Endothelial cell of umbilical vein (primary cell): Measurements from ENCODE around the gene MGLL. TPM values are rescaled to one million over a fixed set of nuclear protein-coding genes. Genes with fewer than 3 reads are reported as not detected.

Experiments used
- BruUV-seq: library from RNA; stranded (reverse); fragments of 400-500 nt; replicated peaks from 2 replicates; lab custom pipeline; 2021; lab: Mats Ljungman, UMichigan
- CTCF ChIA-PET: fragments of 300-600, 350-600 bp; sonication (Branson Sonifier 250); formaldehyde crosslinking; loops from one replicate; lab custom pipeline; 2021; ENCODE audit warnings: antibody characterized with exemption, inconsistent platforms; lab: Charles Lee
- POLR2A ChIA-PET: fragments of 300-600, 350-600 bp; sonication (Branson Sonifier 250); formaldehyde crosslinking; loops from one replicate; lab custom pipeline; 2021; ENCODE audit warnings: antibody characterized with exemption, inconsistent platforms; lab: Charles Lee
- DNase-seq: peaks from one replicate; pipeline ENCODE4 v3.0.0-alpha.2; 2011; ENCODE audit warnings: low read depth, low spot score
- FAIRE-seq: peaks from 2 replicates; lab custom pipeline; 2011; peaks lifted over from hg19 to GRCh38; lab: Jason Lieb, UNC
- H2AFZ ChIP-seq: 2 replicates; pipeline ENCODE4 v1.6.0; 2012; ENCODE audit warnings: low read depth, low read length, control low read depth, inconsistent platforms
- H3K27ac ChIP-seq: 2 replicates; pipeline ENCODE4 v1.5.1; 2011; ENCODE audit warnings: low read depth, mild to moderate bottlenecking, control low read depth, low read length, moderate library complexity; ENCODE audit not compliant: insufficient read depth
- H3K27me3 ChIP-seq, 2 experiments: 2 replicates each; pipeline versions ENCODE4 v1.6.0 to v1.6.1; 2011; ENCODE audit warnings: low read length in 2 of 2, mixed read lengths in 1 of 2; ENCODE audit not compliant: control insufficient read depth in 2 of 2, insufficient read depth in 2 of 2
- H3K36me3 ChIP-seq, 2 experiments: 2 replicates in 1 of 2; 3 replicates in 1 of 2; pipeline ENCODE4 v1.5.1; 2011; ENCODE audit warnings: low read length in 2 of 2, mild to moderate bottlenecking in 1 of 2, moderate library complexity in 1 of 2; ENCODE audit not compliant: control insufficient read depth in 2 of 2, insufficient read depth in 2 of 2; ENCODE audit errors: extremely low read depth in 1 of 2
- H3K4me1 ChIP-seq: 3 replicates; pipeline ENCODE4 v1.5.1; 2011; ENCODE audit warnings: mild to moderate bottlenecking, low read length; ENCODE audit not compliant: control insufficient read depth, insufficient read depth; ENCODE audit errors: extremely low read depth
- H3K4me2 ChIP-seq: 2 replicates; pipeline ENCODE4 v1.6.1; 2011; ENCODE audit warnings: low read length, control low read depth, mixed read lengths; ENCODE audit not compliant: insufficient read depth
- H3K4me3 ChIP-seq, 3 experiments: fragments of 200-600 bp in 1 of 3; sonication (generic), shearing (Covaris generic) in 1 of 3; replicated peaks in 1 of 3; 2 replicates each; pipeline ENCODE4 v1.5.1; 2011 to 2016; ENCODE audit warnings: control low read depth in 3 of 3, low read length in 3 of 3, mild to moderate bottlenecking in 2 of 3, inconsistent platforms in 1 of 3, low read depth in 1 of 3, moderate library complexity in 1 of 3; ENCODE audit not compliant: insufficient read depth in 1 of 3
- H3K79me2 ChIP-seq: 2 replicates; pipeline ENCODE4 v1.6.0; 2012; ENCODE audit warnings: low read length, inconsistent platforms; ENCODE audit not compliant: control insufficient read depth, insufficient read depth
- H3K9ac ChIP-seq: replicated peaks from 2 replicates; pipeline ENCODE3; 2011; ENCODE audit warnings: low read length, control low read depth; ENCODE audit not compliant: insufficient read depth; ENCODE audit errors: extremely low read depth
- H3K9me1 ChIP-seq: replicated peaks from 3 replicates; pipeline ENCODE4 v1.6.0; 2011; ENCODE audit warnings: mild to moderate bottlenecking, low read length; ENCODE audit not compliant: control insufficient read depth, insufficient read depth; ENCODE audit errors: extremely low read depth
- H3K9me3 ChIP-seq: replicated peaks from 2 replicates; pipeline ENCODE4 v1.5.1; 2012; ENCODE audit warnings: low read length, inconsistent platforms; ENCODE audit not compliant: control insufficient read depth, insufficient read depth
- H4K20me1 ChIP-seq: replicated peaks from 2 replicates; pipeline ENCODE3; 2011; ENCODE audit warnings: mild to moderate bottlenecking, low read length; ENCODE audit not compliant: control insufficient read depth, insufficient read depth; ENCODE audit errors: extremely low read depth
- CTCF ChIP-seq, 2 donors: IDR thresholded peaks; 1 replicate in 1 of 2; 2 replicates in 1 of 2; pipeline ENCODE4 v1.5.1; 2011; ENCODE audit warnings: low read length in 2 of 2, mild to moderate bottlenecking in 2 of 2, moderate library complexity in 2 of 2, control low read depth in 1 of 2, inconsistent platforms in 1 of 2, low read depth in 1 of 2; ENCODE audit not compliant: insufficient read depth in 1 of 2; ENCODE audit errors: extremely low read depth in 1 of 2
- EZH2 ChIP-seq: IDR thresholded peaks from 2 replicates; pipeline ENCODE4 v1.6.1; 2012; ENCODE audit warnings: borderline replicate concordance, low read depth, mild to moderate bottlenecking, moderate library complexity, low read length, inconsistent platforms; ENCODE audit not compliant: severe bottlenecking
- FOS ChIP-seq: IDR thresholded peaks from 2 replicates; pipeline ENCODE4 v1.6.1; 2011; ENCODE audit warnings: mild to moderate bottlenecking, low read length, moderate library complexity, borderline replicate concordance; ENCODE audit not compliant: insufficient read depth
- GATA2 ChIP-seq: IDR thresholded peaks from 2 replicates; pipeline ENCODE4 v1.7.0; 2011; ENCODE audit warnings: low read depth, mild to moderate bottlenecking, moderate library complexity, mixed read lengths, low read length; ENCODE audit not compliant: insufficient read length, insufficient read depth
- JUN ChIP-seq: IDR thresholded peaks from 2 replicates; pipeline ENCODE4 v1.6.1; 2011; ENCODE audit warnings: borderline replicate concordance, low read depth; ENCODE audit not compliant: insufficient read length, insufficient read depth
- MAX ChIP-seq: IDR thresholded peaks from 2 replicates; pipeline ENCODE4 v1.6.1; 2011; ENCODE audit not compliant: insufficient read depth, insufficient read length
- MYC ChIP-seq: IDR thresholded peaks from one replicate; pipeline ENCODE4 v1.6.1; 2011; ENCODE audit warnings: mild to moderate bottlenecking, low read depth, low read length
- POLR2A ChIP-seq: IDR thresholded peaks from 2 replicates; pipeline ENCODE4 v1.6.1; 2012; ENCODE audit warnings: low read depth, mild to moderate bottlenecking, control low read depth, low read length
- POLR2AphosphoS5 ChIP-seq: IDR thresholded peaks from 2 replicates; pipeline ENCODE4 v1.6.1; 2012; ENCODE audit warnings: low read depth, mild to moderate bottlenecking, control low read depth, low read length, moderate library complexity; ENCODE audit not compliant: insufficient read depth
- dilution Hi-C: fragments of 300-500 bp; cut with MboI; formaldehyde crosslinking; loops from one replicate; pipeline ENCODE4 v1.15.0; 2019; ENCODE audit warnings: low sequenced_read_pairs; ENCODE audit not compliant: extremely low pct_ligation_motif_present
- intact Hi-C: fragments of 100-400 bp; cut with micrococcal nuclease; formaldehyde crosslinking; loops from one replicate; pipeline ENCODE4 v1.10.0; 2022
- polyA plus RNA-seq, 4 experiments: library from polyadenylated mRNA; depleted of rRNA in 3 of 4; stranded (reverse) in 3 of 4; unstranded in 1 of 4; fragments of >200 nt; gene quantifications; 2 replicates each; pipeline versions ENCODE4 v1.2.1 to v1.2.3, GENCODE V29; 2011 to 2012; ENCODE audit warnings: missing spikeins in 1 of 4
- total RNA-seq: library from RNA; stranded (reverse); gene quantifications from 2 replicates; pipeline ENCODE4 v1.2.3, GENCODE V29; 2021

The MGLL gene
- total and polyA plus RNA-seq, 2 donors (not counting 3 experiments of a cell fraction or from before 2014, with no cell fraction given): 30.7 to 60.2 TPM

DNA sequence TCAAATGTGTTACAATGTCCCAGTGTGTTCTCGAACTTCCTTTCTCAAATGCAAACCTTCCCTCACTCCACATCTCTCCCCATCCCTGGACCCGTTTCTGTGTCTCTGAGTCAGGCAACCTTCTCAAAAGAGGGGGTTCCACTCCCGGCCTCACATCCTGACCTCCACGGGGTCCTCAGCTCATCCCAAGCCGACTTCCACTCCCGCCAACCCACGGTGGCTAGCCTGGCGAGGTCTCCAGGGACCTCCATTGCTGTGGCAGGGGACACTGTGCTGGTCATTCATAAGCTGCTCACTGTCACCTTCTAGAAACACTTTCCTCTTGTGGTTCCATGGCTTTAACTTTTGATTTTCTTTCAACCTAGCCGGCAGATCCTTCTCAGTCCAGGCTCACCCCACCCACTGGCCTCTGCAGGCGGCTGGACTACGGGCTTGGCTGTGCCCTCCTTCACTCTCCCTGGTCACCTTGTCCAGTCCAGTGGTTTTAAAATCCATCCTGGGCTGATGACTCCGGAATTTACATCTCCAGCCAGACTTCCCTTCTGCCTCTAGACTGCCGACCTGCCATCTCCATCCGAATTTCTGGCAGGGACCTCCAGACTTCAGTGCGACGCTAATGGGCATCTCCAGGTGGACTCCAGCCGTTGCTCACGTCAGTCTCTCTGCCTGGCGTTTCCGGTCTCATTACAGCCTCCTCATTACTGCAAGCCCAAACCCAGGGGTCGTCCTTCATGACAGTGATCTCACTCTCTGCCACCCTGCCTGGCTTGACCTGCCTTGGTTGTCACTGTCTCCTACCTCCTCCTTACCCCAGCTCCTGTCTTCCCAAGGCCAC, 129.6 kb downstream of the MGLL start:
- H3K79me2 ChIP-seq: no peaks in the 10 kb centered on the region
- FAIRE-seq: no peak
- no peak overlapping the region for H3K9ac ChIP-seq
- H3K4me2 ChIP-seq: no peak overlapping the region
- dilution Hi-C loops (no loop called here), intact Hi-C loops (loop anchor here (10.0 kb wide), 1 partner anchor 282 kb away; no protein-coding TSS in a partner anchor)
- no peaks in the 10 kb centered on the region for H3K9me1 ChIP-seq
- H3K9me3 ChIP-seq: no peaks in the 10 kb centered on the region
- H2AFZ ChIP-seq: no peak overlapping the region
- no peaks in the 10 kb centered on the region for H3K27me3 ChIP-seq
- no peak overlapping the region for H3K4me3 ChIP-seq
- no peak overlapping the region for H3K27ac ChIP-seq
- peaks cover 2 to 3% of the 10 kb centered on the region in 2 experiments for H3K36me3 ChIP-seq
- ChIA-PET CTCF (interaction anchor here (1.1 kb wide), 1 partner anchor 9 kb away, joined by 3 read pairs; no protein-coding TSS in a partner anchor), POLR2A (no interaction called here)
- peaks cover 14% of the 10 kb centered on the region for H3K4me1 ChIP-seq
- BruUV-seq: no TSS peak
- no peak for DNase-seq
- no peaks in the 10 kb centered on the region for H4K20me1 ChIP-seq
- no peak for TF ChIP-seq MYC
- TF ChIP-seq EZH2: no peak
- TF ChIP-seq POLR2AphosphoS5: no peak
- TF ChIP-seq GATA2: no peak
- no peak for TF ChIP-seq POLR2A
- no peak for TF ChIP-seq CTCF (IDR thresholded peaks at IDR 0.05; ENCODE audit: extremely low read depth in 1 of 2, insufficient read depth in 1 of 2, low read depth in 1 of 2, low read length in 2 of 2)
- no peak for TF ChIP-seq JUN
- TF ChIP-seq MAX: no peak
- TF ChIP-seq FOS: no peak
